Measurements from ENCODE around the gene NME3. TPM values are rescaled to one million over a fixed set of nuclear protein-coding genes. Genes with fewer than 3 reads are reported as not detected.

The NME3 gene
- total and polyA plus RNA-seq, 2 of the 13 experiments (the other 11 are each of a cell fraction or from before 2014, with no cell fraction given) = 10.4 to 15.9 TPM

DNA sequence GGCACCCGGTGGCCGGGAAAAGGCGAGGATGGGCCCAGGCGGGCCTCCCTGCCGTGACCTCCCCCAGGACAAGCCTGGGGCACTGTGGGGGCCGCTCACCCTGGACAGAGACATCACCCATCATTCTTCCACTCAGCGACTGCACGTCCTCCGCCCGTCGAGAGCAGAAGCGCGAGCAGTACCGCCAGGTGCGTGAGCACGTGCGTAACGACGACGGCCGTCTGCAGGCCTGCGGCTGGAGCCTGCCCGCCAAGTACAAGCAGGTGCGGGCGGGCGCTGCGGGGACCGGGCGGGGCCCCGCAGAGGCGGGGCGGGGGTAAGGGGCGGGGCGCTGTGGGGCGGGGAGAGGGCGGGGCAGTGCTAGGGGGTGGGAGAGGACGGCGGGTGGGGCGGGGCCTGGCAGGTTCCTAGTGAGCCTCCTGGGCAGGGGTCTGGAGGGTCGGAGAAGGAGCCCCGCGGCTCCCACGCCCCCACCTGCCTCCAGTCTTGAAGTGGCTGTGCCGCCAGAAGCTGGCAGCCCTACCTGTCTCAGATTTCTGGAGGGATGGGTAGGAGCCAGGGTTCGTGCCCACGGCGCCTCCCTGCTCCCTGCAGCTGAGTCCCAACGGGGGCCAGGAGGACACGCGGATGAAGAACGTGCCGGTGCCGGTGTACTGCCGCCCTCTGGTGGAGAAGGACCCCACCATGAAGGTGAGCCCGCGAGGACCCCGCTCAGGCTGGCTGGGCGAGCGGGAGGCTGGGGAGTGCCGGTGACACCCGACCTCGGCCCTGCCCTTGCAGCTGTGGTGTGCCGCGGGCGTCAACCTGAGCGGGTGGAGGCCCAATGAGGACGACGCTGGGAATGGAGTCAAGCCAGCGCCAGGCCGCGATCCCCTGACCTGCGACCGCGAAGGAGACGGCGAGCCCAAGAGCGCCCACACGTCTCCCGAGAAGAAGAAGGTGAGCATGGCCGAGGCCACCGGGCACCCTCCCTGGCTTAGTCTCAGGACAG, 7.5 kb downstream of the NME3 start:
- intact Hi-C loops (cut with micrococcal nuclease; ENCODE audit: unreplicated experiment) (no loop called here), in situ Hi-C loops (cut with HindIII; ENCODE audit: extremely low pct_ligation_motif_present, low pct_unique_long_range_greater_than_20kb) (no loop called here)
- no TSS peak for BruUV-seq (replicated peaks)
- no peaks in the 10 kb centered on the region for H4K20me1 ChIP-seq (ENCODE audit: insufficient read depth, low read length)
- H2AFZ ChIP-seq (ENCODE audit: low read length) = no peak overlapping the region
- FAIRE-seq = no peak
- no peak for TF ChIP-seq DNMT3B (CRISPR knock-in tag; conservative IDR thresholded peaks at IDR 0.05)
- TF ChIP-seq ZBTB38 (CRISPR knock-in tag; IDR thresholded peaks at IDR 0.05) = peak; percentile 91
- peak; percentile 99 for TF ChIP-seq ZBTB33 (CRISPR knock-in tag; IDR thresholded peaks at IDR 0.05)
- no peak for TF ChIP-seq ZNF83 (CRISPR knock-in tag; IDR thresholded peaks at IDR 0.05; ENCODE audit: borderline replicate concordance)
- TF ChIP-seq ZBTB4 (CRISPR knock-in tag; IDR thresholded peaks at IDR 0.05; ENCODE audit: borderline replicate concordance) = peak; percentile 47; the same call in 1 of the 2 replicates
- TF ChIP-seq STAG1 (CRISPR knock-in tag; IDR thresholded peaks at IDR 0.05) = peak; percentile 39
- TF ChIP-seq, protein P1, sequence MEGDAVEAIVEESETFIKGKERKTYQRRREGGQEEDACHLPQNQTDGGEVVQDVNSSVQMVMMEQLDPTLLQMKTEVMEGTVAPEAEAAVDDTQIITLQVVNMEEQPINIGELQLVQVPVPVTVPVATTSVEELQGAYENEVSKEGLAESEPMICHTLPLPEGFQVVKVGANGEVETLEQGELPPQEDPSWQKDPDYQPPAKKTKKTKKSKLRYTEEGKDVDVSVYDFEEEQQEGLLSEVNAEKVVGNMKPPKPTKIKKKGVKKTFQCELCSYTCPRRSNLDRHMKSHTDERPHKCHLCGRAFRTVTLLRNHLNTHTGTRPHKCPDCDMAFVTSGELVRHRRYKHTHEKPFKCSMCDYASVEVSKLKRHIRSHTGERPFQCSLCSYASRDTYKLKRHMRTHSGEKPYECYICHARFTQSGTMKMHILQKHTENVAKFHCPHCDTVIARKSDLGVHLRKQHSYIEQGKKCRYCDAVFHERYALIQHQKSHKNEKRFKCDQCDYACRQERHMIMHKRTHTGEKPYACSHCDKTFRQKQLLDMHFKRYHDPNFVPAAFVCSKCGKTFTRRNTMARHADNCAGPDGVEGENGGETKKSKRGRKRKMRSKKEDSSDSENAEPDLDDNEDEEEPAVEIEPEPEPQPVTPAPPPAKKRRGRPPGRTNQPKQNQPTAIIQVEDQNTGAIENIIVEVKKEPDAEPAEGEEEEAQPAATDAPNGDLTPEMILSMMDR (CRISPR knock-in tag; IDR thresholded peaks at IDR 0.05) = peak; percentile 48
- 0 out of 2 replicates have a peak, but pooled peaks have one; percentile 4 for TF ChIP-seq GABPA (IDR thresholded peaks at IDR 0.05; ENCODE audit: low read depth, low read length)
- no peak for TF ChIP-seq GABPA (CRISPR knock-in tag; IDR thresholded peaks at IDR 0.05; ENCODE audit: low read depth)
- H3K79me2 ChIP-seq (ENCODE audit: insufficient read depth, low read length) = no peaks in the 10 kb centered on the region
- H3K4me3 ChIP-seq (replicated peaks in 1 of 3; ENCODE audit: insufficient read depth in 1 of 3, low read depth in 2 of 3, low read length in 3 of 3) = no peak overlapping the region
- no peak for DNase-seq (ENCODE audit: low spot score)
- 97% methylated on average over 66 of the region's 81 CpGs for WGBS (ENCODE audit: low lambda C conversion rate)
- POLR2A ChIA-PET = no interaction called here
- H3K27ac ChIP-seq (ENCODE audit: extremely low read length, insufficient read depth, low read length) = no peak overlapping the region
- H3K9me3 ChIP-seq (ENCODE audit: low read length) = no peaks in the 10 kb centered on the region
- H3K27me3 ChIP-seq (ENCODE audit: control insufficient read depth in 1 of 2, insufficient read depth in 2 of 2, low read length in 2 of 2) = no peaks in the 10 kb centered on the region
- no peak overlapping the region for H3K9ac ChIP-seq (ENCODE audit: insufficient read depth, low read depth, low read length)
- H3K4me2 ChIP-seq (ENCODE audit: low read depth, low read length) = no peak overlapping the region
- H3K36me3 ChIP-seq (replicated peaks in 1 of 2; ENCODE audit: control insufficient read depth in 1 of 2, insufficient read depth in 2 of 2, low read length in 2 of 2) = peaks cover 23 to 37% of the 10 kb centered on the region in 2 experiments; a peak in 4 of 5 replicates
- no peaks in the 10 kb centered on the region for H3K4me1 ChIP-seq (ENCODE audit: insufficient read depth, low read length)
- peak; percentile 2; the same call in 1 of the 3 replicates for ATAC-seq
- CTCF ChIA-PET (ENCODE audit: low intra/inter-chr PET ratio, low total read pairs) = no interaction called here

All from HepG2 (cell line).